NCI-H748 (cell line): Measurements from ENCODE around the gene PGBD5.
"Not testable (repeated sequence)": the region's sequence is repeated elsewhere in the genome, so short reads cannot be mapped to it uniquely, and the experiment has no call there.

Source experiments
- DNase-seq: peaks from one replicate; lab custom pipeline; 2025; ENCODE audit not compliant: unreplicated experiment; lab: John Stamatoyannopoulos, UW

The PGBD5 gene

GRCh38 chr1:230426246-230427093, at the start of gene PGBD5:
Gene PGBD5 (minus strand): TSS chr1:230426332. CDS start chr1:230425928, 404 bp downstream.
- DNase-seq = peak; percentile 86

GRCh38 chr1:230474924-230475323, 48.8 kb upstream of the PGBD5 start:
- DNase-seq = not testable (repeated sequence)

GRCh38 chr1:230470750-230471149, 44.6 kb upstream of the PGBD5 start:
- DNase-seq = not testable (repeated sequence)

- DNase-seq = no peak
Observed at GRCh38 chr1:230469271-230469670, 43.1 kb upstream of the PGBD5 start.

- DNase-seq = no peak
Observed at GRCh38 chr1:230465691-230466090, 39.6 kb upstream of the PGBD5 start.

GRCh38 chr1:230464671-230465070, 38.5 kb upstream of the PGBD5 start:
- no peak for DNase-seq

- no peak for DNase-seq
Observed at GRCh38 chr1:230463760-230464159, 37.6 kb upstream of the PGBD5 start.

- DNase-seq = no peak
Observed at GRCh38 chr1:230463326-230463725, 37.2 kb upstream of the PGBD5 start.

GRCh38 chr1:230459465-230459864, 33.3 kb upstream of the PGBD5 start:
- peak; percentile 36 for DNase-seq

GRCh38 chr1:230458509-230458908, 32.4 kb upstream of the PGBD5 start:
- no peak for DNase-seq

GRCh38 chr1:230456478-230456877, 30.3 kb upstream of the PGBD5 start:
- DNase-seq = no peak

GRCh38 chr1:230455291-230455690, 29.2 kb upstream of the PGBD5 start:
- DNase-seq = no peak

- no peak for DNase-seq
Observed at GRCh38 chr1:230453377-230453776, 27.2 kb upstream of the PGBD5 start.

GRCh38 chr1:230441183-230442029, 15.3 kb upstream of the PGBD5 start:
- no peak for DNase-seq

GRCh38 chr1:230435108-230435507, 9.0 kb upstream of the PGBD5 start:
- DNase-seq = no peak

- no peak for DNase-seq
Observed at GRCh38 chr1:230431527-230431926, 5.4 kb upstream of the PGBD5 start.

- DNase-seq = no peak
Observed at GRCh38 chr1:230430499-230430898, 4.4 kb upstream of the PGBD5 start.

GRCh38 chr1:230429067-230429735, 3.1 kb upstream of the PGBD5 start:
- no peak for DNase-seq

GRCh38 chr1:230427981-230428380, 1.8 kb upstream of the PGBD5 start:
- DNase-seq = peak; percentile 73

GRCh38 chr1:230427094-230427876, 1.2 kb upstream of the PGBD5 start:
- peak; percentile 64 for DNase-seq
